NCI-H2107 treated with DMSO at 0.1 percent for 48 hours (cell line): ENCODE results near the gene SMAD3.
"Not testable (repeated sequence)": the region's sequence is repeated elsewhere in the genome, so short reads cannot be mapped to it uniquely, and the experiment has no call there.

Experiments
- DNase-seq: peaks from one replicate; lab custom pipeline; 2025; ENCODE audit not compliant: unreplicated experiment; lab: John Stamatoyannopoulos, UW

The SMAD3 gene

GRCh38 chr15:67065531-67066005, at the start of gene SMAD3:
Gene SMAD3, plus strand, starts transcription at chr15:67065602. Its CDS starts 553 bp downstream, at chr15:67066155.
- no peak for DNase-seq

DNA sequence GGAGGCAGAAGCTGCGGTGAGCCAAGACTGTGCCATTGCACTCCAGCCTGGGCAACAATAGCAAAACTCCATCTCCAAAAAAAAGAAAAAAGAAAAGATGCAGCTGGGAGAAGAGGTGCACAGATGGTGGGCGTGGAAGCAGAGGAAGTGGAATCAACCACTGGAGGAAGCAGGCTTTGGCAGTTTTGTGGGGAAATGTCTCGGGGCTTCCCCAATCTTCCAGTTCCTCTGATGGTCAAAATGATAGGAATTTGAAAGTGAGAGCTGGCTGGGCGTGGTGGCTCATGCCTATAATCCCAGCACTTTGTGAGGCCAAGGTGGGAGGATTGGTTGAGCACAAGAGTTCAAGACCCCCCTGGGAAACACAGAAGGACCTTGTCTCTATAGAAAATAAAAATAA, 48.1 kb upstream of the SMAD3 start:
- no peak for DNase-seq

DNA sequence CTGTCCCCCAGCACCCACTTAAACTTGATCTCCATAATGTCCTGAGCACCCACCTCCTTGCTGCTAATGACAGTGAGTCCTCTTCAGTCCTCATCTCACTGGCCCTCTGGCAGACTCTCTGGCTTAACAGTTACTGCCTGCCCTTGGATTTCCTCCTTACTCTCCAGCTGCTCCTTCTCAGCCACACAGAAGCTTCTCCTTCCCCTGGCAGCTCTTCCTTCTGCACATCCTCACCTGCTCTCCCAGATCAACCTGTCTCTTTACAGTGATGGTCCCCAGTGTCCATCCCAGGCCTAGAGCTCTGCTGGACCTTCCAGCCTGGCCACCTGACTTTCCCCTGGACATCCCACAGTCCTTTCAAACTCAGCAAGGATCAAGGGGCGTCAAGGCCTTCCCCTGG, 47.4 kb upstream of the SMAD3 start:
- DNase-seq: no peak

DNA sequence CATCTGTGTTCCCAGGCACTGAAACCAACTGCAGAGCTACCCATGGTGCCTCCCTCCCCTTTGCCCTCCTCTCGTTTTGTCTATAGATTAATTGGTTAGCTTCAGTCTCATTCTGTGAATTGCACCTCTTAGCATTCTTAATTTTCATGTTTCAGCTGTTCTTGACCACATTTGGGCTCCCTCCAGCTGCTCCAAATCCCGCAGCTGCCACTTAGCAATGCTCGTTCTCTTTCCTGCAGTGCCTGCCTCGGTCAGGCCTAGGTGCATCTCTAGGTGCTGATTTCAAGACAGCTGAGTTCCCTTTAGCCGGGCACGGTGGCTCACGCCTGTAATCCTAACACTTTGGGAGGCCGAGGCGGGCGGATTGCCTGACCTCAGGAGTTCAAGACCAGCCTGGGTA, 47.0 kb upstream of the SMAD3 start:
- DNase-seq: peak; percentile 79

GRCh38 chr15:67019069-67019468, 46.3 kb upstream of the SMAD3 start:
- no peak for DNase-seq

DNA sequence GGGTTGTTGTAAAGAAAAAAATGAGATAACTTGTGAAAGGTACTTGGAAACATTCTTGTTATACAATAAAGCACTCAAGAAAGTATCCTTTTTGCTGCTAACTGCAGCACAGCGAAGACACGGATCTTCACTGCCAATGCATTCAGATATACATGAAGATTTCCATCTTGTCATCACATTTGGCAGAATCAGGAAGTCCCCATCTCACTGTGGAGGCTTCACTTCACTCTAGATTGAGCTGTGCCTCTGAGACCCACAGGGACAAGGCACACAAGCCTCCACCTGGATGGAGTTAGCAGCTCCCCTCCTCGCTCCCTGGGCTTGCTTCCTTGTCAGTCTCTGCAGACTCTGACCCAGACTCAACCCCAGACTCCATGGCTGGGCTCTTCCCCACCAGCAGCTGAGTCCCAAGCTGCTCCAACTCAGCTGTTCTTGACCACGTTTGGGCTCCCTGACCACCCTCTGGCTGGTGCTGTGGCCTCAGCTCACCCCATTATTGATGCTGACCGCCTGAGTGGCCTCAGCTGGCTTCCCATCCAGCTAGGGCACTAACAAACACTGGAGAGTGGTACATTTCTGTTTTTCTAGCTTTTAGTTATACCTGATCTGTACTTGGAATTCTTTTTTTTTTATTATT, 45.4 kb upstream of the SMAD3 start:
- DNase-seq: no peak

DNA sequence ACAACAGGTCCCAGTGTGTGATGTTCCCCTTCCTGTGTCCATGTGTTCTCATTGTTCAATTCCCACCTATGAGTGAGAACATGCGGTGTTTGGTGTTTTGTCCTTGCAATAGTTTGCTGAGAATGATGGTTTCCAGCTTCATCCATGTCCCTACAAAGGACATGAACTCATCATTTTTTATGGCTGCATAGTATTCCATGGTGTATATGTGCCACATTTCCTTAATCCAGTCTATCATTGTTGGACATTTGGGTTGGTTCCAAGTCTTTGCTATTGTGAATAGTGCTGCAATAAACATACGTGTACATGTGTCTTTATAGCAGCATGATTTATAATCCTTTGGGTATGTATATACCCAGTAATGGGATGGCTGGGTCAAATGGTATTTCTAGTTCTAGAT, 44.7 kb upstream of the SMAD3 start:
- not testable (repeated sequence) for DNase-seq

DNA sequence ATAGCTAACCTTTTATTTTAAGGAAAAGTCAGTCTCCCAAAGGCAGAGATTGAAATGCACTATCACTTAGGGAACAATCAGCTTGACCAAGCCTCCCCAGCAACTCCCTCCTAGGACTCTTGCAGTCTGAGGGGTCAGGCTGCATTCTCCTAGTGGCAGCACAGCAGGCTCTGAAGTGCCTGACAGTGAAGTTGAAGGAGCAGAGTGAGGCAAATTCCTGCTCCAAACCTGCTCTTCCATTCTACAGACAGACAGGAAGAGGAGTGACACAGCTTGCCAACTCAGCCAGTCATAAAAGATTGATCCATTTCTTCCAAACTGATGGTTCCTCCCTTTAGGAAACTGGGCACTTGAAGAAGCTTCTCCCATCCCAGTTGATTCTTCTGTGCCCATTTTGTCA, 43.9 kb upstream of the SMAD3 start:
- no peak for DNase-seq

- DNase-seq: no peak
These were observed 42.8 kb upstream of the SMAD3 start for GRCh38 chr15:67022587-67023105.

GRCh38 chr15:67023517-67024313, 41.7 kb upstream of the SMAD3 start:
- DNase-seq: no peak

- peak; percentile 35 for DNase-seq
These were observed 40.9 kb upstream of the SMAD3 start for GRCh38 chr15:67024314-67024997.

DNA sequence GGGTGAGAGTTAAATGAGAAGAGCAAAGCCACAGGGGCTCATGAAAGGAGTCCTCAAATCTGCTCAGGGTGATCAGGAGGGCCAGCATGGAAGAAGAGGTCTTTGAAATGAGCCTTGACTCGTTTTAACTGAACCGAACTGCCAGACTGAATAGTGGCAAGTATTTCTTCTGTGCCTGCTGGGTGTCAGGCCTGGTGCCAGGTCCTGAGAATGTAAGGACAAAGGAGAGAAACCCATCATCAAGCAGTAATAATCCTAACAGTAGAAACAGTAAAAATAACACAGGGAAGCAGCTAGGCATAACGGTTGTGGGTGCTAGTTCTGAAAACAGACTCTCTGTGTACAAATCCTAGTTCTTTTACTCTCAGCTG, 40.4 kb upstream of the SMAD3 start:
- no peak for DNase-seq

DNA sequence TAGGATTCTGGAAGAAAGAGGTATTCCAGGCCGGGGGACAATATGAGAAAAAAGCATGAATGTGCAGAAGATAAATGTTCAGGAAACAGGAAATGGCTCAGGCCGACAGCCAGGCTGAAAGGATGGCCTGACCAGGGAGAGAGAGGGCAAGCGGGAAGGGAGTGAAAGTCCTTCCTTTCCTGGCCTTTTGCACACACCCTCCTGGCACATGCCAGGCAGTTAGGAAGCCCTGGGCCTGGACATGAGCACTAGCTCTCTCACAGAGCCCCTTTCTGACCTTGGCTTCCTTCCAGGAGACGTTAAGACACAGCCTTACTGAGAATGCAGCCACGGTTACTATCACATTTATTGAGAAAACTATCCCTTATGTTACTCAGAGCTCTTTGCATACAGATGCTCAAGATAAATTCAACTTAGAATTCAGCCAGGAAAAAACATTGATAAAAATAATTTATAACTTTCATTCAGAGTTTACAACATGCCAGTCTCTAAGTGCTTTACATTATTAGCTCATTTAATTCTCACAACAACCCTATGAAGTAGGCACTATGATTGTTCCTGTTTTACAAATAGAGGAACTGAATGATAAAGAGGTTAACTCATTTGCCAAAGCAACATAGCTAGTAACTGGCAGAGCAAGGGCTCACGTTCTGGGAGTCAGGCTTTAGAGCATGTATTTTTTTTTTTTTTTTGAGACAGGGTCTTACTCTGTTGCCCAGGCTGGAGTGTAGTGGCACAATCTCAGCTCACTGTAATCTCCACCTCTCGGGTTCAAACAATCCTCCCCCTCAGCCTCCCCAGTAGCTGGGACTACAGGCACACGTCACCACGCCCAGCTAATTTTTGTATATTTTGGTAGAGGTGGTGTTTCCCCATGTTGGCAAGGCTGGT, 39.4 kb upstream of the SMAD3 start:
- no peak for DNase-seq

DNA sequence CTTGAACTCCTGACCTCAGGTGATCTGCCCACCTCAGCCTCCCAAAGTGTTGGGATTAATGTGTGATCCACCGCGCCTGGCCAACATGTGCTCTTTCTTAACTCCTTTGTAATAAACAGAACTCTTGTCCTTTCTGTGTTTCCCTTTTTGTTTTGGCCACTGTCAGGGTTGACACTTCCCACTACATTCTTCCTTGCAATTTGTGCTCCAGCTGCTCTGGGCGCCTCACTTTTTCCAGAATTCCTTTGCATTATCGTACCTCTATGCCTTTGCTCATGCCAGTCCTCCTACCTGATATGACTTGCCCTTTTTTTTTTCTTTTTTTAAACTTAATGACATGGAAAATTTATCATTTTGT, 38.8 kb upstream of the SMAD3 start:
- DNase-seq: no peak

DNA sequence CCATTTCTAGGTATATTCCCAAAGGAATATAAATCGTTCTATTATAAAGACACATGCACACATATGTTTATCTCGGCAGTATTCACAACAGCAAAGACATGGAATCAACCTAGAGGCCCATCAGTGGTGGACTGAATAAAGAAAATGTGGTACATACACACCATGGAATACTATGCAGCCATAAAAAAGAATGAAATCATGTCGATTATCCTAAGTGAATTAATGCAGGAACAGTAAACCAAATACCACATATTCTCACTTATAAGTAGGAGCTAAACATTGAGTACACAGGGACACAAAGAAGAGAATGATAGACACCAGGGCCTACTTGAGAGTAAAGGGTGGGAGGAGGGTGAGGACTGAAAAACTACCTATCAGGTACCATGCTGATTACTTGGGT, 37.0 kb upstream of the SMAD3 start:
- not testable (repeated sequence) for DNase-seq

GRCh38 chr15:67030036-67030762, 35.2 kb upstream of the SMAD3 start:
- DNase-seq: peak; percentile 83

GRCh38 chr15:67031331-67031730, 34.1 kb upstream of the SMAD3 start:
- DNase-seq: no peak

DNA sequence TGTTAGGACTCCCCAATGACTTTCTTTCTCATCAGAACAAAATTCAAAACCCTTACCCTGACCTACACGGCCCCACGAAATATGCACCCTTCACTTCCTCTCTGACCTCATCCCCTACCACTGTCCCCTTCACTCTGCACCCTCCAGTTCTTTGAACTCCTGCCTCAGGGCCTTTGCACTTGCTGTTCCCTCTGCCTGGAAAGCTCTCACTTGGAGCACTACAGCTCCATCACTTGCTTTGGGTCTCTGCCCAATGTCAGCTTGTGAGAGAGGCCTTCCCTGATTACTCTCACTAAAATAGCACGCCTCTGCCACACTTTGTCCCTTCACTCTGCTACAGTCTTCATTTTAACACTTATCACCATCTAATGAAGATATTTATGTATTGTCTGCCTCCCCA, 32.8 kb upstream of the SMAD3 start:
- DNase-seq: no peak

DNA sequence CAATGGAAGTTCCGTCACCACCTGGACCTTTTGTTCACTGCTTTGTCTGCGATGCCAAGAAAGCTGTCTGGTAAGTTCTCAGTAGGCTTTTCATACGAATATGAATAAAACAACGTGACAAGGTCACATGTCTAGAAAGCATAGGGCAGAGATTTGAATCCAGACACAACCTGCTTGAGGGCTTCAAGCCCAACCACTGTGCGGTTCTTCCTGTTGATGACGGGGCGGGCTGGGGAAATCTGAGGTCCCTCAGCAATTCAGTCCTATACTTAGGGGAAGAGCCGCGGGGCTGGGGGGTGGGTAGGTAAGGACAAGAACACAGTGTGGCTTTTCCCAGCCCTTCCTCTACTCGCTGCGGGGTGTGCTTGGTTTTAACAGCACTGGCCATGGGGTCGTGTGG, 32.4 kb upstream of the SMAD3 start:
- DNase-seq: no peak

GRCh38 chr15:67033571-67034044, 31.8 kb upstream of the SMAD3 start:
- DNase-seq: no peak
